NCI-H128 (cell line): ENCODE data around the gene STX8.

Source experiments
- DNase-seq: peaks from one replicate; lab custom pipeline; 2025; ENCODE audit not compliant: unreplicated experiment; lab: John Stamatoyannopoulos, UW

STX8 gene

GRCh38 chr17:9230861-9231260 lies 344.8 kb downstream of the STX8 start:
- DNase-seq = no peak

GRCh38 chr17:9230346-9230745 lies 345.3 kb downstream of the STX8 start:
- no peak for DNase-seq

GRCh38 chr17:9229826-9230201 lies 345.8 kb downstream of the STX8 start:
- DNase-seq = no peak

GRCh38 chr17:9229160-9229825 lies 346.3 kb downstream of the STX8 start:
- DNase-seq = no peak

DNA sequence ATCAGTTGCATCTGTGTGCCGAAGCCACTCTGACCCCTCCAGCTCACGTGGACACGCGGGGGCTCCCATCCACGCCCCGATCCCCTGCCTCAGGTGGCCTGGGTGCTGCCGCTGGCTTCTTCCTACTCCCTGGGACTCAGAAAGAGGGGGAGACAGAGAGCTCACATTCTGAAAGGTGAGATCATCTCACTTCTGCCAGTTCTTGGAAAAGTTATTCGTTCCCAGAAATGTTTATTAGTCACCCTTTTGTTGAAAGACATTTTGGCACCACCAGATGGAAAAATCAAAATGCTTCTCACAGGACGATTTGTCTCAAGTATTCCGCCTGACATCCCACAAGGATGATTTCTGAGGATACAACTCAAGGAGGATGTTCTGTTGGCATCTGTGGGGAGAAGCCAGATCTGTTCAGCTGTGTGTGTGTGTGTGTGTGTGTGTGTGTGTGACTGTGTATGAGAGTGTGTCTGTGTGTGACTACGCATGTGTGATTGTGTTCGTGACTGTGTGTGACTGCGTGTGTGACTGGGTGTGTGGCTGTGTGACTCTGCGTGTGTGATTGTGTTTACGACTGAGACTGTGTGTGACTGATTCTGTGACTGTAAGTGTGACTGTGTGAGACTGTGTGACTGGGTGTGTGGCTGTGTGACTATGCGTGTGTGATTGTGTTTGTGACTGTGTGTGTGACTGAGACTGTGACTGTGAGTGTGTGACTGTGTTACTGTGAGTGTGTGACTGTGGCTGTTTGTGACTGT lies 347.0 kb downstream of the STX8 start:
- no peak for DNase-seq

- DNase-seq = no peak
Observed at GRCh38 chr17:9227819-9228407, 347.7 kb downstream of the STX8 start.

DNA sequence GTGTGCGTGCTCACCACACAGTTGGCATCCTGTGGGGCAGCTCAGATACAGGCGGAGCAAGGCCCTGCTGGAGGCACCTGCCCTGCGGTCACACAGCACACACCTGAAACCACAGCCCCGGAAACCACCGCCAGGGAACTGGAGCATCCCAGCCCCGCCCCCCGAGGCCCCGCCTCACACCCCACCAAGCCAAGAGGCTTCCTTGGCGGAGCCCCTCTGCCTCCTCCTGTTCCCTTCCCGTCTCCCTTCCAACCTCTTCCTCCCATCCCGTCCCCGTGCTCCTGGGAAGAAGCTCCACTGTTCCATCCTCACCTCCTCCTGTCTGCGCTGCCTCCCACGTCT lies 348.9 kb downstream of the STX8 start:
- no peak for DNase-seq

GRCh38 chr17:9226130-9226793 lies 349.4 kb downstream of the STX8 start:
- no peak for DNase-seq

DNA sequence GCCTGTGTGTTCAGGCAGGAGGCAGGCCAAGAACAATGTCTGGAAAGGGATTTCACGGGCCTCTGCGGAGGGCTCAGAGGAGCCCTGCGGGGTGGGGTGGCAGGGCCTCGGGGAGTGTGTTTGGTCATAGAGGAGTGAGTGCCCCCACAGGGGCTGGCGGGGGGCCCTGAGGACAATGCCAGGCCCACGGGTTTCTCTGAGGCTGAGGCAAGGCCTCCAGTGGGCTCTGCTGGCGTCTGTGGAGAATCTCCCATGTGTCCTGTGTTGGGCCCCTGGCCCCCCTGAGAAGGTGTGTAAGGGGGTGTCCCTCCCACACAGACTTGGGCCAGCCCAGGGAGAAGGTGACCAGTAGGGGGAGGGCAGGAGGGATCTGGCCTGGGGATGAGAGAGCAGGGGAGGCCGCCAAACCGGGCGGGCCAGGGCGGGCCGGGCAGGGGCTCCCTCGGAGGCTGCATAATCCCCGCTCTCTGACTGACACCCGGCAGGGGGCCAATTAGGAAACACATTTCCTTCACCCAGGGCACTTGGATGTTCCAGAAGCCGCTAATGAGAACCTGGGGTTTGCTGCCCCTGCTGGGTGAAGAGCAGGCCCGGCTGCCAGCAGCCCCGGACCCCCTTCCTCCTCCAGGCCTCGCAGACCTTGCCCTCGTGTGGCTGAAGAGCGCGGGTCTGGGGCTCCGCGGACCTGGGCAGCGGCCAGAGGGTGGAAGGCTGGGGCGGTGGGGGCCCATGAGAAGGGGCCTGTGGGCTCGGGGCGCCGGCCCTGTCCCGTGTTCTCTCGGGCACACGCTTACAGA lies 350.1 kb downstream of the STX8 start:
- DNase-seq = no peak

DNA sequence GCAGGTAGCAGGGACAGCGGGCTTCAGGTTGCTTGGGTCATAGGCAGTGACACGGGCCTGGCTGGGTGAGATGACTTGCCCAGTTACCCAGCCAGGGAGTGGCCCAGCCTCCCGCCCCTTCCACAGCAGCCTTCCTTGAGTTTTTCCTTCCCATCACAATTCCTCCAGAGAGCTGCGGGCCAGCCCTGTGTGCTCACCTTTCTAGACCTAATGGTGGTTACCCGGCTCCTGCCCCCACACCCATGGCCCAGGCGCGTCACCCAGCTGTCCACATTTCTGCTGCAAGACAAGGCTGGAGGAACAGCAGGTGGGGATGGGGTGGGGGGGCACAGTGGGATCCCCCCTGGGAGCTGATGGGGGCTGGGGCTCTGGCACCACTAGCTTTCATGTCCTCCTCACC lies 351.1 kb downstream of the STX8 start:
- DNase-seq = no peak

GRCh38 chr17:9223531-9223930 lies 352.1 kb downstream of the STX8 start:
- no peak for DNase-seq

DNA sequence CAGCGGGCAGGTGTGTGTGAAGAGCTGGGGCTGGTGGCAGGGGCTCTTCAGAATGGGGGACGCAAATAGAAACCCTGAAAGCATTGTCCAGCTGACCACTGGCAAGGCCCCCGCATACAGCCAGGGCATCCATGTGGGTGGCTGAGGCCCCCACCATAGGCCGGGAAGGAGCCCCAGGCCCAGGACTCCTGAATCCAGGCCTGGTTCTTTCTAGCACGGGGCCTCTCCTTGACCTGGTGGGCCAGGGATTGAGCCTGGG lies 353.8 kb downstream of the STX8 start:
- DNase-seq = no peak

DNA sequence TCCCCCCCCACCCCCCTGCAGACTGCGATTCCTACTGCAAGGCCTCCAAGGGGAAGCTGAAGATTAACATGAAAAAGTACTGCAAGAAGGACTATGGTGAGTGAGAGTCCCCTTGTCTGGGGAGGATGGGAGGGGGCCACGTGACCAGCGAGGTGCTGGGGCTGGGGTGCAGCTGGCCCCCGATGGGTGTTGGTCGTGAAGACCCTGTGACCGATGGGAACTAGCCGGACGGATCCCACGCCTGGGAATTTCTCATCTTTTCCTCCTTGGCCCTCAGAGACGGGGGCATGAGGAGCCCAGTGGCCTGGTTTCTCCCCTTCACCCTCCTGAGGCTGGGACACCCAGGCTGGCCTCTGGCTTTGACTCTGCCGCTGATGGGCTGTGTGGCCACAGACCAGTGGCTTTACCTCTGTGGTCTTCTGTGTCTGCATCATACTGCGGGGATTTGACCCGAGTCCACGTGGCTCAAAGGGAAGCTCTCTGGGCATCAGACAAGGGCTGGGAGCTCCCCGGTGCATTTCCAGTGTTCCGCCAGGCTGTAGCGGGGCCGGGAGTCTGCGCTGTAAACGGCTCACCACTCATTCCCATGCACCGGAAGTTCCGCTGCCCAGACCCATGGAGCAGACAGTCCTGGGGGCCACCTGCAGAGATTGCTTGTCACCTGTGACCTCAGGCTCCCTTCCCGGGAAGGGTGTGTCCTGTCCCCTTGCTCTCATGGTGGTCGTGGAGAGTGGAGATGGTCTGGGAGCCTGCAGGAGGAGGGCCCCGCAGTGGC lies 354.3 kb downstream of the STX8 start:
- no peak for DNase-seq

DNA sequence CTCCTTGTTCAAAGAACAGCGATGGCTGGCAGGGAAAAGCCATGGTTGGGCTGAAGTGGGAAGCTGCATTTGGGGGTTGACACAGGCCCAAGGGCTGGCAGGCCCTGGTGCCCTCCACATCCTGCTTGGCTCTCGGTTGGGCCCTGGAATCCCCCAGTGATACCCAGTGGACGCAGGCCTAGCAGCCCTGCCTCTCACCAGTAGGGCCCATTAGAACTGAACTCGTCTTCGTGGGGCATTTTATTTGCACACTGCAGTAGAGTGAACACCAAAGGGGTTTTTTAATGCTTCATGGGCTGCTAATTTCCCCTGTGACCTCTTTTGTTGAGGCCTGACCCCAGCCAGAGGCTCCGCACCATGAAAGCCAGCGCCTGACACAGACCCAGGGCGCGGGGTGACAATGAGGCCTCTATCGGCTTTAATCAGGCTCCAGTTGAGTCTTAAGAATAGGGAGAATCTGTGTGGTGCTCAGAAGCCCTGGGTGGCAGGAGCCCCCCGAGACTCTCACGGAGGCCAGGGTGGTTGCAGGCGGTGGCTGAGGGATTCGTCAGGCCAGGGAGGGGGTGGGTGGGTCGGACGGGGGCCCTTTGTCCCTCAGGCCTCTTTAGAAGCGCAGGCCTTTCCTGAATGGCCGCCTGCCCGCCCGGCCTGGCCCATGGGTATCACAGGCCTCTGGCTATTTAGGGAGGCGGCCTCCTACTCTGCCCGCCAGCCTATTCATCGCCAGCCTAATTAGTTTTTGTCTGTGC lies 355.0 kb downstream of the STX8 start:
- no peak for DNase-seq

DNA sequence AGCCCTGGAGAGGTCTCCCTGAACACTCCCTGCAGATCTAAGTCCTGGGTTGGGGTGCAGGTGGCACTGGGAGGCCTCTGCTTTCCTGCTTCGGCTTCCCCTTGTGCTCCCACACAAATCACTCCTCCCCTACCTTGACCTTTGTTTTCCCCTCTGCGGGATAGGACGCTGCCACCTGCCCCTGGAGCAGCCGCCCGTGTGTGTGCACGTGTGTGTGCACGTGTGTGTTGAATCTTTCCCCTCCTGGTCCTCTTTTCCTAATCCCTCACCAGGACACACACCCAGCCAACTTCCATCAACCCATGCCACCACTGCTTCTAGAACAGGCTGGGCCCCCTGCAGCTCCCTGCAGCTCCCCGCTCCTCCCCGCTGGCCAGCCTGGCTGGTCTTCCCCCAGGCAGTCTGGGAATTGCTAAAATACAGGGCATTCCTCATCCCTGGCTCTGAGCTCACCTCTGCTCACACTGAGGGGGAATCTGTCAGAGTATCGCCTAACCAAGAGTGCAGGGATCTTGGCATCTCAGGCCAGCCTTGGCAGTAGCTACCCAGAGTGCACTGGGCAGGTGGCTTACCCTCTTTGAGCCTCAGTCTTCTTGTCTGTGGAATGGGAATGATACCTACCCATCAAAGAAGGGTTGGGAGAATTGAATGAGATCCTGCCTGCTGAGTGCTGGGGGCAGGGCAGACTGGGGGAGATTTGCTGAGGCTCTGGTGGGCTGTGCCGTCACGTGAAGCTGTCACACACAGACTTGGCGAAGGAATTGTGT lies 355.8 kb downstream of the STX8 start:
- DNase-seq = no peak

- DNase-seq = no peak
Observed at GRCh38 chr17:9218911-9219310, 356.7 kb downstream of the STX8 start.

DNA sequence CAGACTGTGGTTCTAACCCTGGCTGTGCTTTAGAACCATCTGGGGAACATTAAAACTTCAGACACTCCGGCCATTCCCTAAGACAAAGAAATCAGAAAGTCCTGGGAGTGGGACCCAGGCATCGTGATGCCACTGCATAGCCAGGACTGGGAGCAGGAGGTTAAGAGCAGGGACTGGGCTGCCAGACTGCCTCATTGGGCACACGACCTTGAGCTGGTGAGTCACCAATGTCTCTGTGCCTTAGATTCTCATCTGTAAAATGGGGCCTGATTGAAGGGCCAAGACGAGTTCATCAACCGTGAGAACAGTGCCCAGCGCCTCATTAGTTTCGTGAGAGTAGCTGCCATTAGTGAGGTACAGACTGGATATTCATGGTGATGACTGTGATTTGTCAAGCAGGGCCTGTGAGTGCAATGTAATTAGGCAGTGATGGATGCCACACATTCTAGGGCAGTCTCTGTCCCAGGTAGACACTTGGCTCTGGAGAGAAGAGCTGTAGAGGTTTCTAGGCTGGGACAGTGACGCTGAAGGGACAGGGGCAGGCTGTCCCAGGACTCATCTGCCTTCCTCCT lies 357.5 kb downstream of the STX8 start:
- no peak for DNase-seq

- DNase-seq = no peak
Observed at GRCh38 chr17:9217151-9218056, 358.2 kb downstream of the STX8 start.
